GM12872 (cell line): ENCODE results near the gene SLC26A1.

ENCODE experiments used
- TF ChIP-seq, protein P1 (sequence below): IDR thresholded peaks from 3 replicates; pipeline ENCODE4 v1.5.1; 2011; ENCODE audit warnings: low read depth, mild to moderate bottlenecking, low read length, moderate library complexity; ENCODE audit not compliant: insufficient read depth

SLC26A1 gene

DNA sequence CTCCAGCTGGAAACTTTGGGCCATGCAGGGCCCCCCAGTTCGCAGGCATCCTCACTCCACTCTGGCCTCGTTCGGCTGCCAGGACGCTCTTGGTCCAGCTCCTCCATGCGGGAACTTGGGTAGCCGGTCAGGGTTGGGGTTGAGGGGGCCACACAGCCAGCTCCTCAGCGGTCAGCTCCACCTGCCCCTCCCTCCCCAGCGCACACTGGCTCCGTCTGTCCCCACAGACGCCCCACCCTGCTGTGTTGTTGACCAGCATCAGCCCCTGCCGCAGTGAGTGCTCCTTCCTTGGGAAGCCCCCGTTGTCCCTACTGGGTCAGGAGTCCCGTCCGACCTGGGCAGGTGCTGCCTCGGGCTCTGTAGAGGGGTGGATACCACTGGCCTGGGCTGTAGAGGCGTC, 24.0 kb upstream of the SLC26A1 start:
- TF ChIP-seq, protein P1, sequence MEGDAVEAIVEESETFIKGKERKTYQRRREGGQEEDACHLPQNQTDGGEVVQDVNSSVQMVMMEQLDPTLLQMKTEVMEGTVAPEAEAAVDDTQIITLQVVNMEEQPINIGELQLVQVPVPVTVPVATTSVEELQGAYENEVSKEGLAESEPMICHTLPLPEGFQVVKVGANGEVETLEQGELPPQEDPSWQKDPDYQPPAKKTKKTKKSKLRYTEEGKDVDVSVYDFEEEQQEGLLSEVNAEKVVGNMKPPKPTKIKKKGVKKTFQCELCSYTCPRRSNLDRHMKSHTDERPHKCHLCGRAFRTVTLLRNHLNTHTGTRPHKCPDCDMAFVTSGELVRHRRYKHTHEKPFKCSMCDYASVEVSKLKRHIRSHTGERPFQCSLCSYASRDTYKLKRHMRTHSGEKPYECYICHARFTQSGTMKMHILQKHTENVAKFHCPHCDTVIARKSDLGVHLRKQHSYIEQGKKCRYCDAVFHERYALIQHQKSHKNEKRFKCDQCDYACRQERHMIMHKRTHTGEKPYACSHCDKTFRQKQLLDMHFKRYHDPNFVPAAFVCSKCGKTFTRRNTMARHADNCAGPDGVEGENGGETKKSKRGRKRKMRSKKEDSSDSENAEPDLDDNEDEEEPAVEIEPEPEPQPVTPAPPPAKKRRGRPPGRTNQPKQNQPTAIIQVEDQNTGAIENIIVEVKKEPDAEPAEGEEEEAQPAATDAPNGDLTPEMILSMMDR: no peak

DNA sequence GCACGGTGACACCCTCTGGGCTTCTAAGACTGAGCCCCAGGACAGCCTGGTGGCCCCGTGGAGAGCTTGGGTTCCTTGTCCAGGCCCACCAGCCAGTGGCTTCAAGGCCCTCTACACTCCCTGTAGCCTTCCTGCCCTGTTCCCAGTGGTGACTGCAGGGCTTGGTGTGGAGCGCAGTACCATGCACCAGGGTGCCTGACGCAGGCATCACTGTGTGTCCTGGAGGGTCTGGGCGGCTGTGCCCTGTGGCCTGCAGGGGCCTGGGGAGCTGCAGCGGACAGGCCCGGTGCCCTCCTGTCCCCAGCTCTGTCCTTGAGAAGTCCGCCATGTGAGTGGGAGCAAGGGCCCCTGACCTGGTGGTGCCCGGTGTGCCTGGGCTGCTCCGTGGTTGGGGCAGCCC, 22.5 kb upstream of the SLC26A1 start:
- TF ChIP-seq, protein P1: no peak

DNA sequence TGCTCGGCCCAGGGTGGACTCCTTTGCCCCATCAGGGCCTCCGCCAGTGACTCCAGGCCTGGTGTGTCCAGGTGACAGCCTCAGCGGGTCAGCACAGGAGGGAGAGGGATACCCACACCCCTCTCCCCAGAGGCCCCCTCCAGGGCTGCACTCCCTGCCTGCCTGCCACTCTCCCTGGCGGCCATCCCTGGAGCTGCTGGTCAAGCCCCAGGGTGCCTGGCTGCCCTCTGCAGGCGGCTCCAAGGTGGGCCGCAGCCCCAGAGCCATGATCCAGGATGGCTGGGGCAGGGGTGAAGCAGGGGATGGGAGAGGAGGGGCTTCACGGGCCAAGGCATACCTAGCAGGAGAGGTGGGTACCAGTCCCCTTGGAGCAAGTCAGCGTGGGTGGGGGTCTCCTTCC, 22.0 kb upstream of the SLC26A1 start:
- TF ChIP-seq, protein P1: 0 out of 3 replicates have a peak, but pooled peaks have one; percentile 3

DNA sequence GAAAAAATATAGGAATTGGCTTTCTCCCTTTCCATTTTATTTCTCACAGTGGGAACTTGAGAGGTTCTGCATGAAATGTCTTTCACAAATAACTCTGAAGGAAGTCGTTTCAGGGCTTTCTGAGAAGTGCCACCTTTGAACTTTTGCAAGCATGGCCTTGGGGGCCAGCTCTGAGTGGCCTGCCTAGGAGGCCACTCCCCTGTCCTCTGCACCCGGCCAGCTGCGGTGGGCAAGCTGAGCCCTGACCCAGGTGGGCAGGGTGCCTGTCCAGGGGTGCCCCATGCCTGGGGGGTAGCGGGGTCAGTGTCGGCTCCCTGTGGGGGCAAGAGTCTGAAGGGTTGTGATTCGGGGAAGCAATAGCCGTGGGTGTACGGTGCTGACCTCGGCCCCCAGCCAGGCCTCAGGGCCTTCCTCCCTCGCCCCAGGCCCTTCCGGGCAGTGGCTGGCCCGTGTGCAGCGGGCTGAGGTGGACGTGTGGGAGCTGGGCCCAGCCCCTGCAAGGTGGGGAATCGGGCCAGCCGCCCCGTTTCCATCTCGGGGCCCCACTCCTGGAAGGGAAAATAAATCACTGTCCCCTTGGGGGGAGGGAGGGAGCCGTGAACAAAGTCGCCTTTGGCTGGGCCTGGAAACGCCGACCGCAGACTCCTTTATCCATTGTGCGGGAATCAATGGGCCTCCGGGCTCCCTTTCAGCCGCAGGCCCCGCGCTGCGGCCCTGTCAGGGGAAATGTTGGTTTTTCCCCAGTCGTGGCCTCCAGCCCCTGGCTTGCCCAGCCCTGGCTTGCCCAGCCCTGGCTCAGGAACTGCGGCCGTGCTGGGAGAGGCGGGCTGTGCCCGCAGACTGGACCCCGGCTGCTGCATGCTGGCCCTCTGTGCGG, 21.3 kb upstream of the SLC26A1 start:
- TF ChIP-seq, protein P1: no peak

DNA sequence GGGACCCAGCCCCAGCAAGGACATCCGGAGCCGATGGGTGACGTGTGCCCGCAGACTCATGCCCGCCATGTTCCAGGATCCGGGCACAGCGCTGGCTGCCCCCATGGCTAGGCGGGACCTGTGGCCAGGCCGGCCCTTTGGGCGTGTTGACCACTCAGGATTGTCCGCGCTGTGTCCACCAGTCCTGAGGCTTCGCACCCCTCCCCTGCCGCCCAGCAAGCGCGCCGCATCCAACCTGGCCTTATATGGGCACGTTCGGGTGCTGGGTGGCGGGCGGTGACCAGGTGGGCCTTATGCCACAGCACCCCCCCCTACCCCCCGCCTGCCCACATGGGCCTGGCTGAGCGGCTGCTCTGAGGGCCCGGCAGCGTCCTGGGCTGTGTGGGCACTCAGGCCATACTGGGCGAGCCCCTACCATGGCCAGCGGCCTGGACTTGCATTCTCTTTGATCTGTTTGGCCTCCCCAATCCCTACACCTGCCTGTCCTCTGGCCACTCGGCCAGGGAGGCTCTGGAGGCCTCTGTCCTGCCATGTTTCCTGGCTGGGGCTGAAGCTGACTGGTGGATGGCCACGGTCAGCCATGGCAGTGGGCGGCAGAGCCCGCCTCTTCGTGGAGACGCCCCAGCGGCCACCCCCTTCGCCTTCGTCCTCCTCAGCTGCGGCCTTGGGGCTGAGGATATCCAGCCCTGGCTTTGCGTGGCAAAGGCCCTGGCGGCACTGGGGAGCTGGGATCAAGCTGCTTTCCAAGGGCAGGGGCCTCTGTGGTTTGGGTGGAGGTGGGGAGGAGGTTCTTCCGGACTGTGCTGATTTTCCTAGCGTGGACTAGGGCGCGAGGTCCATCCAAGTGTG, 20.2 kb upstream of the SLC26A1 start:
- TF ChIP-seq, protein P1: no peak

DNA sequence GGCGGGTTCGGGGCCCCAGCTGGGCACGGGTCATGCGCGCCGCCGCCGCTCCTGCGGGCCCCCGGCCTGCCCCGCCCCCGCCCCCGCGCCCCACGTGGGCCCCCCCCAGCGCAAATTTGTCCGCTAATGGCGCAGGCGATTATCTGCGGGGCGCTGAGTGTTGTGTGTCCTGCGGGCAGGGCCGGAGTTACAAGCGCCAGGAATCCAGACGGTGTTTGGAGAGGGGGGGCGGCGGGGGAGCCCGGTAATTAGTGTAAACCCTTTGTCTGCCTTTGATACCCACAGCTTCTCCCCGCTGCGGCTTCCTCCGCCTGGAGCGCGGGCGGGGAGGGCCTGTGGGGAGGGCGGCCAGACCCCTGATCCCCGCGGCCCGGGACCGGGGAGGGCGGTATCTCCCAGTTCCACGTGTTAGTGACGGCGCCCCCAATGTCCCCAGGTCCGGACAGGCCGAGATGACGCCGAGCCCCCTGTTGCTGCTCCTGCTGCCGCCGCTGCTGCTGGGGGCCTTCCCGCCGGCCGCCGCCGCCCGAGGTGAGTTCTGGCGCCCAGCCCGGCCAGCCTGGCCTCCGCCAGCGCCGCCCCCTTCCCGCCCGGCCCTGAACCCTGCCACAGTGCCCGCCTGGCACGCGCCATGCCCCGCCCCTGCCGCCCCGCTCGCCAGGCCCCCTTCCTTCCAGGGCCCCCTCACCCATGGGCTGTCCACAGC, 19.0 kb upstream of the SLC26A1 start:
- TF ChIP-seq, protein P1: no peak

DNA sequence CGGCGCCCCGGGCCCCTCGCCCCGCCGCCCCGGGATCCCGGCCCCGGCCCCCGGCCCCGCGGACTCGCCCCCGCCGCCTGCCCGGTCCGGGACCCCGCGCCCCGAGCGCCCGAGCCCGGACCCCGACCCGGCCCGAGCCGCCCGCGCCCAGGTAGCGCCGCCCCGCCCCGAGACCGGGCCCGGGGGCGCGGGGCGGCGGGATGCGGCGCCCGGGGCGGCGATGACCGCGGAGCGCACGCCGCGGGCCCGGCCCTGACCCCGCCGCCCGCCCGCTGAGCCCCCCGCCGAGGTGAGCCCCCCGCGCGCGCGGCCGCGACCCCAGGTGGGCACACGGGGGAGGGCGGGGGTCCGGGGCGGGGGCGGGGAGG, 18.4 kb upstream of the SLC26A1 start:
- TF ChIP-seq, protein P1: no peak
